8988T (cell line): ENCODE measurements around the gene C4A.
"Not testable (repeated sequence)": the region's sequence is repeated elsewhere in the genome, so short reads cannot be mapped to it uniquely, and the experiment has no call there.

Experiments
- DNase-seq: peaks from one replicate; pipeline ENCODE4 v3.0.0; 2011

Gene C4A

GRCh38 chr6:31989363-31989762 is 7.5 kb downstream of the C4A start:
- not testable (repeated sequence) for DNase-seq

GRCh38 chr6:31994421-31994820 is 12.6 kb downstream of the C4A start:
- DNase-seq: not testable (repeated sequence)

- not testable (repeated sequence) for DNase-seq
Measured at GRCh38 chr6:31996385-31996784, 14.5 kb downstream of the C4A start.

- not testable (repeated sequence) for DNase-seq
Measured at GRCh38 chr6:32002546-32003268, 20.9 kb downstream of the C4A start.

- DNase-seq: not testable (repeated sequence)
Measured at GRCh38 chr6:32003301-32003700, 21.4 kb downstream of the C4A start.

- DNase-seq: not testable (repeated sequence)
Measured at GRCh38 chr6:32004393-32004792, 22.5 kb downstream of the C4A start.

GRCh38 chr6:32004864-32005537 is 23.1 kb downstream of the C4A start:
- not testable (repeated sequence) for DNase-seq

GRCh38 chr6:32005538-32005880 is 23.7 kb downstream of the C4A start:
- not testable (repeated sequence) for DNase-seq

- DNase-seq: not testable (repeated sequence)
Measured at GRCh38 chr6:32005991-32006529, 24.2 kb downstream of the C4A start.

- DNase-seq: not testable (repeated sequence)
Measured at GRCh38 chr6:32007086-32007485, 25.2 kb downstream of the C4A start.

GRCh38 chr6:32008037-32008436 is 26.2 kb downstream of the C4A start:
- DNase-seq: not testable (repeated sequence)

- not testable (repeated sequence) for DNase-seq
Measured at GRCh38 chr6:32008616-32009015, 26.8 kb downstream of the C4A start.

GRCh38 chr6:32009537-32009936 is 27.7 kb downstream of the C4A start:
- DNase-seq: not testable (repeated sequence)

- DNase-seq: not testable (repeated sequence)
Measured at GRCh38 chr6:32010856-32011530, 29.1 kb downstream of the C4A start.

GRCh38 chr6:32012941-32013617 is 31.2 kb downstream of the C4A start:
- not testable (repeated sequence) for DNase-seq

GRCh38 chr6:32013738-32014137 is 31.9 kb downstream of the C4A start:
- DNase-seq: not testable (repeated sequence)

GRCh38 chr6:32014547-32014946 is 32.7 kb downstream of the C4A start, which contains the start of gene C4B:
C4B (plus strand) TSS chr6:32014795; CDS start chr6:32014846, 51 bp downstream.
- not testable (repeated sequence) for DNase-seq

- not testable (repeated sequence) for DNase-seq
Measured at GRCh38 chr6:32022100-32022499, 40.2 kb downstream of the C4A start.

GRCh38 chr6:32028631-32029030 is 46.8 kb downstream of the C4A start:
- not testable (repeated sequence) for DNase-seq

GRCh38 chr6:32029553-32029952 is 47.7 kb downstream of the C4A start:
- DNase-seq: not testable (repeated sequence)

- not testable (repeated sequence) for DNase-seq
Measured at GRCh38 chr6:32035283-32036013, 53.6 kb downstream of the C4A start.

GRCh38 chr6:32037136-32037535 is 55.3 kb downstream of the C4A start:
- DNase-seq: not testable (repeated sequence)
